Measurements from ENCODE around the gene FBXO40. TPM values are rescaled to one million over a fixed set of nuclear protein-coding genes. Genes with fewer than 3 reads are reported as not detected.

Gene FBXO40
- total and polyA plus RNA-seq, 2 of the 8 experiments (the other 6 are each of a cell fraction or from before 2014, with no cell fraction given) = 0.03 TPM; not detected in 1

- 0 out of 2 replicates have a peak, but pooled peaks have one; percentile 20 for TF ChIP-seq KDM5A (IDR thresholded peaks at IDR 0.05; ENCODE audit: low read length)
- peak in 1 of 2 experiments; percentile 93; a peak in 2 of 4 replicates for TF ChIP-seq SIN3A (conservative IDR thresholded peaks at IDR 0.05 in 1 of 2, IDR thresholded peaks at IDR 0.05 in 1 of 2; ENCODE audit: low read depth in 1 of 2, low read length in 2 of 2)
- peak; percentile 68 for TF ChIP-seq EGR1 (IDR thresholded peaks at IDR 0.05; ENCODE audit: borderline replicate concordance, low read depth, low read length)
- TF ChIP-seq RBBP5 (IDR thresholded peaks at IDR 0.05; ENCODE audit: borderline replicate concordance, low read depth, low read length) = peak; percentile 71; the same call in 1 of the 2 replicates
- no peak for TF ChIP-seq ATF3 (IDR thresholded peaks at IDR 0.05; ENCODE audit: insufficient read depth, low read depth, low read length)
- no peak for TF ChIP-seq NRF1 (IDR thresholded peaks at IDR 0.05; ENCODE audit: low read depth, low read length)
- peak; percentile 76; the same call in 1 of the 2 replicates for TF ChIP-seq GABPA (IDR thresholded peaks at IDR 0.05; ENCODE audit: borderline replicate concordance, insufficient read depth, low read length)
- TF ChIP-seq JUN (IDR thresholded peaks at IDR 0.05; ENCODE audit: low read depth, low read length) = no peak
- no peak for TF ChIP-seq NANOG (IDR thresholded peaks at IDR 0.05; ENCODE audit: insufficient read depth, low read depth, low read length, poor library complexity, severe bottlenecking)
- TF ChIP-seq SP2 (IDR thresholded peaks at IDR 0.05; ENCODE audit: low read length) = peak; percentile 96
- no peak for TF ChIP-seq BACH1 (IDR thresholded peaks at IDR 0.05; ENCODE audit: low read length)
- no peak for TF ChIP-seq CBX8 (IDR thresholded peaks at IDR 0.05; ENCODE audit: borderline replicate concordance, low read depth, low read length)
- TF ChIP-seq TBP (IDR thresholded peaks at IDR 0.05; ENCODE audit: low read depth, low read length) = peak; percentile 86
- no peak for TF ChIP-seq RNF2 (IDR thresholded peaks at IDR 0.05; ENCODE audit: borderline replicate concordance, low read depth, low read length, missing control alignments, poor library complexity, severe bottlenecking)
- TF ChIP-seq SIX5 (IDR thresholded peaks at IDR 0.05; ENCODE audit: low read depth, low read length) = no peak
- no peak for TF ChIP-seq ZNF274 (IDR thresholded peaks at IDR 0.05; ENCODE audit: borderline replicate concordance, extremely low read depth, low read length)
- no peak for TF ChIP-seq CTBP2 (IDR thresholded peaks at IDR 0.05; ENCODE audit: borderline replicate concordance, insufficient read depth, insufficient read length, low read length)
- peak; percentile 84 for TF ChIP-seq PHF8 (conservative IDR thresholded peaks at IDR 0.05; ENCODE audit: low read depth, low read length)
- peak in 1 of 2 experiments; percentile 92; a peak in 1 of 4 replicates for TF ChIP-seq HDAC2 (IDR thresholded peaks at IDR 0.05; ENCODE audit: borderline replicate concordance in 1 of 2, low read depth in 2 of 2, low read length in 2 of 2)
- TF ChIP-seq EZH2 (IDR thresholded peaks at IDR 0.05; ENCODE audit: low read depth, low read length, severe bottlenecking) = no peak
- 0 out of 2 replicates have a peak, but pooled peaks have one; percentile 37 for TF ChIP-seq SP1 (IDR thresholded peaks at IDR 0.05; ENCODE audit: low read depth, low read length)
These were observed 47.4 kb upstream of the FBXO40 start, which contains the start of gene POLQ (continued) for GRCh38 chr3:121545574-121546455.
